NOMO-1 treated with DMSO at 0.1 percent for 48 hours (cell line): Measurements from ENCODE around the gene CMKLR1.

Source experiments
- DNase-seq: peaks from one replicate; lab custom pipeline; 2025; ENCODE audit not compliant: unreplicated experiment; lab: John Stamatoyannopoulos, UW

Gene CMKLR1

GRCh38 chr12:108363165-108363564, 24.1 kb upstream of the CMKLR1 start:
- DNase-seq, result no peak

- no peak for DNase-seq
Measured at GRCh38 chr12:108361606-108362005, 22.5 kb upstream of the CMKLR1 start.

GRCh38 chr12:108360487-108360886, 21.4 kb upstream of the CMKLR1 start:
- no peak for DNase-seq

- no peak for DNase-seq
Measured at GRCh38 chr12:108360057-108360456, 20.9 kb upstream of the CMKLR1 start.

- DNase-seq, result no peak
Measured at GRCh38 chr12:108358580-108358965, 19.5 kb upstream of the CMKLR1 start.

- no peak for DNase-seq
Measured at GRCh38 chr12:108357834-108358579, 18.9 kb upstream of the CMKLR1 start.

GRCh38 chr12:108356835-108357806, 18.0 kb upstream of the CMKLR1 start:
- no peak for DNase-seq

GRCh38 chr12:108355069-108355468, 16.0 kb upstream of the CMKLR1 start:
- DNase-seq, result no peak

- no peak for DNase-seq
Measured at GRCh38 chr12:108352591-108352990, 13.5 kb upstream of the CMKLR1 start.

- DNase-seq, result no peak
Measured at GRCh38 chr12:108350511-108350910, 11.4 kb upstream of the CMKLR1 start.

GRCh38 chr12:108349278-108349688, 10.2 kb upstream of the CMKLR1 start:
- no peak for DNase-seq

- no peak for DNase-seq
Measured at GRCh38 chr12:108348842-108349241, 9.7 kb upstream of the CMKLR1 start.

- no peak for DNase-seq
Measured at GRCh38 chr12:108346727-108347710, 7.9 kb upstream of the CMKLR1 start.

- DNase-seq, result no peak
Measured at GRCh38 chr12:108345716-108346633, 6.9 kb upstream of the CMKLR1 start.

GRCh38 chr12:108342985-108343384, 3.9 kb upstream of the CMKLR1 start:
- no peak for DNase-seq

GRCh38 chr12:108341854-108342847, 3.0 kb upstream of the CMKLR1 start:
- DNase-seq, result no peak

- DNase-seq, result no peak
Measured at GRCh38 chr12:108341356-108341755, 2.2 kb upstream of the CMKLR1 start.

GRCh38 chr12:108340037-108340436, 926 bp upstream of the CMKLR1 start:
- no peak for DNase-seq
